Measurements from ENCODE around the gene FKBP8.
"Not testable (repeated sequence)": the region's sequence is repeated elsewhere in the genome, so short reads cannot be mapped to it uniquely, and the experiment has no call there.

The FKBP8 gene

GRCh38 chr19:18542941-18543813, at the start of gene FKBP8:
Gene FKBP8, minus strand, starts transcription at chr19:18543573. Its CDS starts 1,603 bp downstream, at chr19:18541970.
- intact Hi-C loops (cut with DNase I) = no loop called here
- DNase-seq = peak; percentile 91 to 98 (median 96)

GRCh38 chr19:18592732-18593131, 49.4 kb upstream of the FKBP8 start:
- DNase-seq; intact Hi-C loops (cut with DNase I): not testable (repeated sequence)

GRCh38 chr19:18591735-18592385, 48.5 kb upstream of the FKBP8 start:
- DNase-seq = no peak
- intact Hi-C loops (cut with DNase I) = loop anchor here (2.0 kb wide), 1 partner anchor 257 kb away; no protein-coding TSS in a partner anchor

DNA sequence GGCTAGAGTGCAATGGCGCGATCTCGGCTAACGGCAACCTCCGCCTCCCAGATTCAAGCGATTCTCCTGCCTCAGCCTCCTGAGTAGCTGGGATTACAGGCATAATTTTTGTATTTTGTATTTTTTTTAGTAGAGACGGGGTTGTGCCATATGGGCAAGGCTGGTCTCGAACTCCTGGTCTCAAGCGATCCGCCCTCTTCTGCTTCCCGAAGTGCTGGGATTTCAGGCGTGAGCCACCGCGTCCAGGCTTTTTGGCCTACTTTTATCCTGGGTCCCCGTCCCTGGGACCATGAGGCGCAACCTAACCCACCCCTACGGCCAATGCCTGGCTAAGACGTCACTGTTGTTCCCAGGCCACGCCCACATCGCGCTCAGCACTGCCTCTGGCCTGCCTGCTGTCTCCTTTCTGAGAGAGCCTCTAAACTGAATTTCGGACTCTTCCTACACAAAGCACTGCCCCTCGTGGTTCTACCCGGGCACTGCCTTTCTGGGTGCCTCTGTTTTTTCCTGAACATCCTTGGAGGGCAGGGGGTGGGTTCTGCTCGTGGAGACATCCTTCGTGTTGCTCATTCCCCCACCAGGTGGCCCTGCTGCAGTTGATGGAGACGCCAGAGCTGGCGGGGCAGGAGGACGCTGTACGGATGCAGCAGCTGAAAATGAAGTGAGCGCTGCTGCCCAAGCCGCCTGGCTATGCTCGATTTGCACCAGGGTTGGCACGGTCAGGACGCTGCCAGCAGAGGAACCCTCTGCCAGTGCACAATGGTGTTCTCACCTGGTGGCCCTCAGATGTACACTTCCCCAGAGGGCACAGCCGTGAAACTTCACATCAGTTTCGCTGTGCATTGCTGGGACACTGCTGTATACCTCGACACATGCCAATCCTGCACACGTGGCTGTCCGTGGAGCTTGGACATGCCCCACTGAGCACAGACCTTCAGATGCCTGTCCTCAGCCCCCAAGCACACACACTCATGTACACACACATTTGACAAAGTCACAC, 47.2 kb upstream of the FKBP8 start:
- peak; percentile 76 to 92 (median 85) for DNase-seq
- intact Hi-C loops (cut with DNase I) = loop anchor here (2.0 kb wide), 1 partner anchor 258 kb away; no protein-coding TSS in a partner anchor

DNA sequence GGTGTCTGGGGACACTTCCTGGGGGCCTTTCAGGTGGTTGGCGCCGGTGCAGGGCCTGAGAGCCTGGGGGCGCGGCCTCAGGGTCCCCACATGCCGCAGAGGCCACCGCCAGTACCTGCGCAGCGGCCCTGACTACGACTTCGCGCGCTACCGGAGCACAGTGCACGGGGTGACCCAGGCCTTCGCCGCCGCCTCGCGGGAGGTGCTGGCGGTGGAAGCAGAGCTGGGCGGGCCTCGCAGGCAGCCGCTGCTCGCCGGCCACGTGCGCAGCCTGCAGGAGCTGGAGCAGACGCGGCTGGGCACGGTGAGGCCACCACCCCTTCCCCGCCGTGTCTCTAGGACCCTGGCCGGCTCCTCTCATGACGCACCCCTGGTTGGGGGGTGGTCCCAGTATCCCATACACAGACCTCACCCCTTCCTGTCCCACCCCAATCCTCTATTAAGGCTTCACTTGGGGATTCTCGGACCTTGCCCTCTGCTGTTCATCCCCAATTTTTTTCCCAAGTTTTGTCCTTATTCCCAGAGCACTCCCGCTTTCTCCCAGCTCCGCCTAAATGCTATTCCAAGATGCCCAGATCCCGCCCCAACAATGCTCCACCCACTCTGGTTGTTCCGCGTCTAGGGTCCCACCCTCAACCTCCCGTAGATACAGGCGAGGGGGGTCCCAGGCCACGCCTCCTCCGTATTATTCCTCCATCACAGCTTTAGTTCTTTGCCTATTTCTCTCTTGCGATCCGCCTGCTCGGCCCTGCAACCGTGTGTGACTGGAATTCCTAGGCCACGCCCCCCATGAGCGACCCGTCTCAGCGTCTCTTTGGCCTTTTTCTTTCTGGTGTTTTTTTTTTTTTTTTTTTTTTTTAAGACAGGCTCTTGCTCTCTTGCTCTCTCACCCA, 46.3 kb upstream of the FKBP8 start:
- intact Hi-C loops (cut with DNase I) = loop anchor here (2.0 to 10.0 kb wide), 2 partner anchors 115 to 259 kb away; no protein-coding TSS in a partner anchor
- peak in 38 of 42 donors; percentile 34 to 79 (median 60) for DNase-seq

DNA sequence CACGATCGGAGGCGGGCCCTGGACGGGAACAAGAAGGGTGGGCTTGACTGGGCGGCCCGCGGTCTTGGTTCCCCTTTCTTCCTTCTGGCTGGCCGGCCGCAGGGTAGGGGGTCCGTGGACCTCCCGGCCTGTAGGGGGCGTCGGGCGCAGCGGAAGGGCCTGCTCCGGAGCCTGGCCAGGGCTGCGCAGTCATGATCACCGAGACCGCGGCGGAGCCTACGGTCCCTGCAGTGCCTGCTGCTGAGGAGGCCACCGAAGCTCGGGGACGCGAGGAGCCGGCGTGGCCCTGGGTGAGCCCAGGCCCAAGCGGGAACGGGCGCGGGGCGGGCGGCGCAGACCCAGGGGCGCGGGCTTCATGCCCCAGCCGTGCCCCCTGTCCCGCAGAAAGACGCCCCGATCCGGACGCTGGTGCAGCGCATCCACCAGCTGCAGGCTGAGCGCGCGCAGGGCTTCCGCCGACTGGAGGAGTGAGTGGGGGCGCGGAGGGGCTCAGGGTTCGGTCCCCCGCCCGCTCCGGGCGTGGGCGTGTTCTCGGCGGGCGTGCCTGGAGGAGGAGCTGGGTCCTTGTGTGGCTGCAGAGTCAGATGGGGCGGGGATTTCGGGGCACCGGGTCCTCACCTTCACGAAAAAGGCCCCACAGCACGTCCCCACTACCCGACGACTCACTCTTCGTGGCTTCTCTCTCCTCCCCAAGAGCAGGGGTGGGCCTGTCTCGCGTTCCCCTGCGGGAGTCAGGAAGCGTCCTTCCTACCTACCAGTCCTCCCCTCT, 45.4 kb upstream of the FKBP8 start, which contains the start of gene REX1BD:
Gene REX1BD, plus strand, starts transcription at position 188 of the 769 bp plus-strand sequence. Its CDS starts 4 bp downstream, at position 192.
- peak; percentile 46 to 92 (median 85) for DNase-seq
- intact Hi-C loops (cut with DNase I) = loop anchor here (10.0 kb wide), 1 partner anchor 114 kb away; no protein-coding TSS in a partner anchor

DNA sequence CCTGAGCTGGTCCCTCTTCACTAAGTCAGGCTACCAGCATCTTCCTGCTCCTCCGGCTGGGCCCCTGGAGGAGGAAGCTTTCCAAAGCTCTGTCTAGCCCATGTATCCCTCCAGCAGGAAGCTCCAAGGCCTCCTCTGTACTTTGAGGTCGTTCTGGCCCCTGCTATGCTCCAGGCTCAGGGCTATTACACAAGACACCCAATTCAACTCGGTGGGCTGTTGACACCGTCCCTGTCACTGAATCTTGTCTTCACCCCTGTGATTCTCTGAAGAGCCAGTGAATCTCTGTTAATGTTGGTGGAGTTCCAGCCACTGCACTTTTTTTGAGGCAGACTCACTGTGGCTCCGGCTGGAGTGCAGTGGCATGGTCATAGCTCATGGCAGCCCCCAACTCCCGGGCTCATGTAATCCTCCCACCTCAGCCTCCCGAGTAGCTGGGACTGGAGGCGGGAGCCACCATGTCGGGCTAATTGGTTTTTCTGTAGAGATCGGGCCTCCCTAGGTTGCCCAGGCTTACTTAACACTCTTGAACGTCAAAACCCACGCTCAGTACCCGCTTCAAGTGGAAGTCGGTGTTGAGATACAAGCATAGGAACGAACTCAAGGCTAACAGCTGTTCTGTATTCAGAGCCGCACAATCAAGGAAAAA, 44.7 kb upstream of the FKBP8 start:
- intact Hi-C loops (cut with DNase I) = loop anchor here (10.0 kb wide), 1 partner anchor 113 kb away; no protein-coding TSS in a partner anchor
- peak in 2 of 42 donors; percentile 9 to 37 for DNase-seq

DNA sequence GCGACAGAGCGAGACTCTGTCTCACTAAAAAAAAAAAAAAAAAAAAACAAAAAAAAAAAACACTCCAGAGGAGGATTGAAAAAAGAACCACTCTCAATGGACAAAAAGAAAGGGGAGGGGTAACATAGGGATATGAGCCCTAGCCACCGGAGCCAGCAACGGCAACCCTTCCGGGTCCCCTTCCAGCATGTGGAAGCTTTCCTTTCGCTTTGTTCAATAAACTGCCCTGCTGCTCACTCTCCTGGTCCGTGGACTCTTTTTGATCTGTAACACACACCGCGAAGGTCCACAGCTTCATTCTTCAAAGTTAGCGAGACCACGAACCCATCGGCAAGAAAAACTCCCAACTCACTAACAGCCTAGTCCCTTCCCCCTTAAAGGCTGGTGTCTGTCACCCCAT, 44.2 kb upstream of the FKBP8 start:
- DNase-seq = no peak
- intact Hi-C loops (cut with DNase I) = loop anchor here (10.0 kb wide), 1 partner anchor 113 kb away; no protein-coding TSS in a partner anchor

DNA sequence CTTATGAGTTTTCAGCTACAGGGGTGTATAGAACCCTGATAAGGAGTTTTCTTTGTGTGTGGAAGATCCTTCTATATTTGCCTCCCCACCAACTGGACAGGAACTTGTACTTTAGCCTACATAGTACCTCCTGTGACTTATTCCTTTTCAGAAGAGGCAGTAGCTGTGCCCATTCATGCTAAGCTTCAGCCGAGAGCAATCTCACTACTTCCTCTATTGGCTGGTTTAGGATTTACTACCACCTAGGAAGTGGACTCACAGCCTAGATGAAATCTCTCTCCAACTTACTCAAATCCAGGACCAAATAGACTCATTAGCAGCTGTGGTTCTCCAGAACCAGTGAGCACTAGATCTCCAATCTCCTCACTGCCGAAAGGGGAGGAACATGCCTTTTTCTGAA, 42.9 kb upstream of the FKBP8 start:
- intact Hi-C loops (cut with DNase I) = loop anchor here (10.0 kb wide), 1 partner anchor 112 kb away; no protein-coding TSS in a partner anchor

GRCh38 chr19:18580311-18580710, 36.9 kb upstream of the FKBP8 start:
- no peak for DNase-seq
- intact Hi-C loops (cut with DNase I) = loop anchor here (10.0 kb wide), 1 partner anchor 106 kb away; no protein-coding TSS in a partner anchor

More for the DNA sequence above, 42.9 kb upstream of the FKBP8 start:
- no peak for DNase-seq

- intact Hi-C loops (cut with DNase I) = no loop called here
- no peak for DNase-seq
These were observed 34.1 kb upstream of the FKBP8 start for GRCh38 chr19:18577365-18577914.

- intact Hi-C loops (cut with DNase I) = no loop called here
- no peak for DNase-seq
These were observed 33.0 kb upstream of the FKBP8 start for GRCh38 chr19:18576383-18576782.

GRCh38 chr19:18574691-18575291, 31.4 kb upstream of the FKBP8 start:
- intact Hi-C loops (cut with DNase I) = no loop called here
- DNase-seq = no peak

DNA sequence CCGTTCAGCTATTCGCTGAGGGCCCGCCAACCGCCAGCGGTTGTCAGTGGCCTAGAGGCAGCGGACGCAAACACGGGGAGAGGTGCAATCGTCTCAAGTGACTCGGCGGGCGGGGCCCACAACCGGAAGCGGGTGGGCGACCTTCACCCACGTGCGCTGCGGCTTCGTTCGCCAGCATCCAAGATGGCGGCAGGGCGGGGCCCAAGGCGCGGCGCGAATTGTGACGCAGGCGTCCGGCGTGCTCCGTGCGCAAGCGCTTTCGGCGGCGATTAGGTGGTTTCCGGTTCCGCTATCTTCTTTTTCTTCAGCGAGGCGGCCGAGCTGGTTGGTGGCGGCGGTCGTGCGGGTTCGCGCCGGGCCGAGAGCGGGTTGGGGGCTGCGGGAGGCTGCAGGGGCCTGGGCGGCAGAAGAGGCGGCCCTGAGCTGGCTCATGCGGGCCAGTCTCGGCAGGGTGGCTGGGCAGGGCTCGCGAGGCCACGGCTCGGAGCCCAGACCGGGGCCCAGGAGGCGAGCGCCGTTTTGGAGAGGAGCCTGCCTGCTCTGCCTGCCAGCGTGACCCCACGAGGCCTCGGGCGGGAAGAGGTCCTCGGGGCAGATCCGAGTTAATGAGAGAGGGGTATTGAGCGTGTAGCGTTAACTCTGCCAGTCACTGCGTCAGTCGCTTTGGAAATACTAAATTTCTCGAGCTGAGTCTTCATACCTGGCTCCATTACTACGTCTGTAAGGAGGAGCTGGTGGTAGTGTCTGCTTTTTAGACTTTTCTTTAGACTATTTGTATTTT, 28.4 kb upstream of the FKBP8 start, which contains the start of gene UBA52:
Gene UBA52, plus strand, starts transcription at position 294 of the 781 bp plus-strand sequence. CDS start 1,444 bp downstream, outside the sequence.
- peak; percentile 93 to 99 (median 97) for DNase-seq
- intact Hi-C loops (cut with DNase I) = no loop called here
